Measurements from ENCODE around the gene FNIP1.
"Not testable (repeated sequence)": the region's sequence is repeated elsewhere in the genome, so short reads cannot be mapped to it uniquely, and the experiment has no call there.

Gene FNIP1

DNA sequence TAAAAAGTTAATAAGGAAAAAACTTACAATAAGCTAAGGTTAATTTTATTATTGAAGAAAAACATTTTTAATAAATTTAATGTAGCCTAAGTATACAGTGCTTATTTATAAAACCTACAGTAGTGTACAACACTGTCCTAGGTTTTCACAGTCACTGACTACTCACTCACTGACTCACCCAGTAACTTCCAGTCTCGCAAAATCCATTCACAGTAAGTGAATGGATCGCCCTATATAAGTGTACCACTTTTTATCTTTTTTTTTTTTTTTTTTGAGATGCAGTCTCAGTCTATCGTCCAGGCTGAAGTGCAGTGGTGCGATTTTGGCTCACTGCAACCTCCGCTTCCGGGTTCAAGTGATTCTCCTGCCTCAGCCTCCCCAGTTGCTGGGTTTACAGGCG, 47.7 kb downstream of the FNIP1 start:
- DNase-seq, result no peak

DNA sequence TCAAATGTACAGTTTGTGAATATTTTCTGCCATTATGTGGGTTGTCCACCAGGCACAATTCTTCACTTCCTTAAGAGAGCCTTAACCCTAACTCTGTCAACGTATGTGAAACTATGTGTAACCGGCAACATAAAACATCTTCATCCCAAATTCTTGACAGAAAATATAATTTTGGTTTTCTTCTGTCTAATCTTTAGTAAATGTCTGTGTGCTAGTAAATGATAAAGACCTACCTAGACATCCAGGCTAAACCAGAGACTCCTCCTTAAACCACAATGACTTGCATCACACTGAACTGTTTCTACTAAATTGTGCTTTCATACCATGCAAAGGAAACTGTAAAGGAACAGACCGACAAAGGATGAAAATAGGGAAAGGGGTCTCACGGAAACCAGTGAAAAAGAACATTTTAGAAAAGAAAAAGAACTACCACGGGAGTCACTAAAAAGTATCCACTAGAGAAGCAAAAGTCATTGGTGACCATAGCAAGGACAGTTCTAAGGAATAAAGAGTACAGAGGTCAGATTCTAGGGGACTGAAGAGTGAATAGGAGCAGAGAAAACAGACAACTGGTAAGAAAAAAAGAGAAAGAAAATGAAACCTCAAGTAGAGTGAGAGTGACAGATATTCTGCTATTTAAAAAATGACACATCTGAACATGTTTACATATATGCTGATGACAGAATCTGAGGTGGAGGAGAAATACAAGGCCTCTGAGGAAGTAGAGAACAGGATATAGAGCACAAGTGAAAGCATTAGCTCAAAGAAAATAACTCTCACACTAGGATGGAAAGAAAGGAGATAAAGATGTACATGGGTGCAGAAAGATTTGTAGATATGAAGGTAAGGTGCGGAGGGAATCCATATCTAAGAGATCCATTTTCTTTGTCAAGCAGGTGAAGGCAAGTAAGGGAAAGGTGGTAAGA, 49.4 kb downstream of the FNIP1 start:
- DNase-seq, result no peak

DNA sequence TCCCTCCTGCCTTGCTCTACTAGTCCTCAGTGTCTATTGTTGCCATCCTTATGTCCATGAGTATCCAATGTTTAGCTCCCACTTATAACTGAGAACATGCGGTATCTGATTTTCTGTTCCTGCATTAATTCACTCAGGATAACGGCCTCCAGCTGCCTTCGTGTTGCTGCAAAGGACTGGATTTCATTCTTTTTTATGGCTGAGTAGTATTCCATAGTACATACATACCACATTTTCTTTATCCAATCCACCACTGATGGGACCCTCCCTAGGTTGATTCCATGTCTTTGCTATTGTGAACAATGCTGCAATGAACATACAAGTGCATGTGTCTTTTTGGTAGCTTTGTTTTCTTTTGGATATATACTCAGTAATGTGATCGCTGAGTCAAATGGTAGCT, 50.4 kb downstream of the FNIP1 start:
- DNase-seq, result no peak

DNA sequence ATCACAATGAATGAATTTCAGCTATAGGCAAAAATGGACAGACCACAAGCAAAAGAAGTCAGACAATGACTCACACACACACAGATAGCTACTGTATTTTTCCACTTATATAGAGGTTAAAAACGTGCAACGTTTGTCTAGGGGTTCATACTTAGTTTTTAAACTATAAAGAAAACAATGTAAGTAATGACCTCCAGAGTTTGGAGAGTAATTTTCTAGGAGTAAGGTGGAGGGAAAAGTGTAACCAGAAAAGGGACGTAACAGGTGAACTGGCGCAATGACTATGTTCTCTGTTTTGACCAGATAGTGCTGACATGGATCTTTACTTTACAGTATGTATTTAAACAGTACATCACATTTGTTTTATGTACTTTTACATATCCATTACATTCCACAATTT, 51.1 kb downstream of the FNIP1 start:
- DNase-seq, result no peak

DNA sequence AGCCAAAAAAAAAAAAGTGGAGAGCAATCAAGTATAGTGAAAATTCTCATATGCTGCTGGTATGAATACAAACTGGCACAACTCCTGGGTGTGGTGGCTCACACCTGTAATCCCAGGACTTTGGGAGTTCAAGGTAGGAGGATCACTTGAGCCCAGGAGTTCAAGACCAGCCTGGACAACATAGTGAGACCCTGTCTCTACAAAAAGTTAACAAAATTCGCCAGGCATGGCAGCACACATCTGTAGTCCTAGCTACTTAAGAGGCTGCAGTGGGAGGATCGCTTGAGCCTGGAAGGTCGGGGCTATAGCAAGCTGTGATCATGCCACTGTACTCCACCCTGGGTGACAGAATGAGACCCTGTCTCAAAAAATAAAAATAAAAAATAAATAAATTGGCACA, 51.7 kb downstream of the FNIP1 start:
- DNase-seq, result no peak

DNA sequence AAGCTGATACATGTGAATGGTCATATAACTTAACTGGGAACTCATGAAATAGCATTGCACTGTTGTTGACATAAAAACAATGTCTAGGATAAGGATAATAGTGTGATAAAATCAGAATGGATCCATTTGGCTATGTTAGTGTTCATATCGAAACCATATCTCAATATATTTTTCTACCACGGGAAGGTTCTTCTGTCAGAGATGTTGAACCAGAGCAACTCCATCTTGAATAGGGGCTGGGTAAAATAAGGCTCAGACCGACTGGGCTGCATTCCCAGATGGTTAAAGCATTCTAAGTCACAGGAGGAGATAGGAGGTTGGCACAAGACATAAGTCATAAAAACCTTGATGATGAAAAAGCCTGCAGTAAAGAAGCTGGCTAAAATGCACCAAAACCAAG, 56.3 kb downstream of the FNIP1 start:
- DNase-seq, result no peak

DNA sequence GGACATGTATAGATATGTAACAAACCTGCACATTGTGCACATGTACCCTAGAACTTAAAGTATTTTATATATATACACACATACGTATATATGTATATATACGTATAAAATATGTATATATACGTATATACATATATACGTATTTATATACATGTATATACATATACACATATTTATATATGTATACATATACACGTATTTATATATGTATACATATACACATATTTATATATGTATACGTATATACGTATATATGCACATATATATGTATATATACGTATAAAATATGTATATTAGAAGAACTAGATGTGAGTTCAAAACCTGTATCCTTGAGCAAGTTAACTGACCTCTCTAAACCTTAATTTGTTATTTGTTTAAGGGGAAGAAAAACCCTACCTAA, 61.4 kb downstream of the FNIP1 start:
- DNase-seq, result no peak

DNA sequence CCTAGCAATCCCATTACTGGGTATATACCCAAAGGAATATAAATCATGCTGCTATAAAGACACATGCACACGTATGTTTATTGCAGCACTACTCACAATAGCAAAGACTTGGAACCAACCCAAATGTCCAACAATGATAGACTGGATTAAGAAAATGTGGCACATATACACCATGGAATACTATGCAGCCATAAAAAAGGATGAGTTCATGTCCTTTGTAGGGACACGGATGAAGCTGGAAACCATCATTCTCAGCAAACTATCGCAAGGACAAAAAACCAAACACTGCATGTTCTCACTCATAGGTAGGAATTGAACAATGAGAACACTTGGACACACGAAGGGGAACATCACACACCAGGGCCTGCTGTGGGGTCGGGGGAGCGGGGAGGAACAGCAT, 61.9 kb downstream of the FNIP1 start:
- DNase-seq, result not testable (repeated sequence)

DNA sequence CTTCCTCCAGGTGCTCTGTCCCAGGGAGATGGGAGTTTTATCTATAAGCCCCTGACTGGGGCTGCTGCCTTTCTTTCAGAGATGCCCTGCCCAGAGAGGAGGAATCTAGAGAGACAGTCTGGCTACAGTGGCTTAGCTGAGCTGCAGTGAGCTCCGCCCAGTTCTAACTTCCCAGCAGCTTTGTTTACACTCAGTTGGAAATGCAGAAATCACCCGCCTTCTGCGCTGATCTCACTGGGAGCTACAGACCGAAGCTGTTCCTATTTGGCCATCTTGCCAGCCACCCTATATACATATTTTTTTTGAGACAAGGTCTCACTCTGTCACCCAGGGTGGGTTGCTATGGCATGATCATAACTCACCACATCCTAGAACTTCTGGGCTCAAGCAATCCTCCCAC, 67.5 kb downstream of the FNIP1 start:
- not testable (repeated sequence) for DNase-seq

DNA sequence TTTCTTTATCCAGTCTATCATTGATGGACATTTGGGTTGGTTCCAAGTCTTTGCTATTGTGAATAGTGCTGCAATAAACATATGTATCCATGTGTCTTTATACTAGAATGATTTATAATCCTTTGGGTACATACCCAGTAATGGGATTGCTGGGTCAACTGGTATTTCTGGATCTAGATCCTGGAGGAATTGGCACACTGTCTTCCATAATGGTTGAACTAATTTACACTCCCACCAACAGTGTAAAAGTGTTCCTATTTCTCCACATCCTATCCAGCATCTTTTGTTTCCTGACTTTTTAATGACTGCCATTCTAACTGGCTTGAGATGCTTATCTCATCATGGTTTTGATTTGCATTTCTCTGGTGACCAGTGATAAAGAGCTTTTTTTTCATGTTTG, 72.7 kb downstream of the FNIP1 start:
- not testable (repeated sequence) for DNase-seq

DNA sequence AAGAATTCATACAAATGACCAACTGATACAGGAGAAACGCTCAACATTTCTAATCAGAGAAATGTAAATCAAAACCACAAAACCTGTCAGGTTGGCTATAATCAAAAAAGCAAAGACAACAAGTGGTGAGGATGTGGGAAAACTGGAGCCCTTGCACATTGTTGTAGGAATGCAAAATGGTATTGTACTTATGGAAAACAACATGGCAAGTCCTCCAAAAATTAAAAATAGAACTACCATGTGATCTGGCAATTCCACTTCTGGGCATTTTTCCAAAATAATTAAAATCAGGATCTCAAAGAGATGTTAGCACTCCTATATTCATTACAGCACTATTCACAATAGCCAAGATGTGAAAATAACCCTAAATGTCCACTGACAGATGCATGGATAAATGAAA, 76.1 kb downstream of the FNIP1 start:
- no peak for DNase-seq

DNA sequence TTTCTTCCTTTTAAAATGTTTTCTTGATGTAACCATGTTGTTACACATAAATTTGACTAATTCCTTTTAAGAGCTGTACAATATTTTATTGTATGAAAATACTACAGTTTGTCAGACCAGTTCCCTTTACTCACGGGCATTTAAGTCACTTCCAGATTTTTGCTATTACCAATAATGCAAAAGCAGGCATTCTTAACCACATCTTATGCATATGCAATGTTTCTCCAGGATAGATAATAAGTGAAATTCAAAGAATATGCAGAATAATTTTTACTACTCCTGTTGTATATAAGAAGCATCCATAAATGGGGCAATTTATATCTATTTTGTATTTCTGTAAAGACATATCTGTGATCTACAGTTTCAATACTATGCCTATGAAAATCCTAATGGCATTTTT, 77.3 kb downstream of the FNIP1 start:
- no peak for DNase-seq

DNA sequence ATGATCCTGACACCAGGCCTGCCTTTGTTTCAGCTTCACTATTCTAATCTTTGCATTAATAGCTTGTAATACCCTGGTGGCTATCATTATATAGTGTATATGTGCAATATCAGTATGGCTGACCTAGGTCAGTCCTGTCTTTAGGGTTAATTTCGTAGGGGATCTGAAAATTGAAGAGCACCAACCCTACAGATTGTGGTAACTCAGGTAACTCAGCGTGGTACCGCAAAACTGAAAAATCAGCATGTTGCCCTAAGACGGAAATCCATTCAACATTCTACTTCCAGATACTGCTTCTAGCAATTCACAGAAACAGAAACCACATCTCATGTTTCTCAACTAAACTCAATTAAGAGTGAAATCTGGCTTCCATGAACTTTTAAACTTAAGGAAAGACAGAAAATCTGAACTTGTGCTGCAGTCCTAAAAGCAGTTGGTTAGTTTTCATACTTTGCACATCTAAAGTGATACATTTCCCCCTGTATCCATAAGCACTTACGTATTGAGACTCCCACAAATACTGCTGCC, 78.3 kb downstream of the FNIP1 start:
- DNase-seq, result no peak

DNA sequence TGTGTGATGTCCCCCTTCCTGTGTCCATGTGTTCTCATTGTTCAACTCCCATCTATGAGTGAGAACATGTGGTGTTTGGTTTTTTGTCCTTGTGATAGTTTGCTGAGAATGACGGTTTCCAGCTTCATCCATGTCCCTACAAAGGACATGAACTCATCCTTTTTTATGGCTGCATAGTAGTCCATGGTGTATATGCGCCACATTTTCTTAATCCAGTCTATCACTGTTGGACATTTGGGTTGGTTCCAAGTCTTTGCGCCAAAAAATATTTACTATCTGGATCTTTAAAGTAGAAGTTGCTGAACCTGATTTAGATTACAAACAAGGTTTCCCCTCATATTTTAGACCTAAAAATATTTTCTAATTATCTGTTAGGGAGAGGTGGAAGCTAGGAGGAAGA, 79.7 kb downstream of the FNIP1 start:
- DNase-seq, result not testable (repeated sequence)

DNA sequence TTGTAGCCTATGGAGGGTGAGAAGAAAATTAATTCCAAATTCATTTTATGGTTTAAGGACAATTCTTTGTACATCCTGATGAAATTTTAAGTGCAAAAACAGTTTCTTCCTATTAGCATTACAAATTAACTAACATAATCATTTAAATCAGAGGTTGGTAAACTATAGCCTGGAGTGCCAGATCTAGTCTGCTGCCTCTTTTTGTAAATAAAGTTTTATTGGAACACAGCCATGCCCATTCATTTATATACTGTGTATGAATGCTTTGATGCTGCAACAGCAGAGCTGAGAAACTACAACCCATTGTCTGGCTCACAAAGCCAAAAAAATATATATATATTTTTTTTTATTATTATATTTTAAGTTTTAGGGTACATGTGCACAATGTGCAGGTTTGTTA, 80.2 kb downstream of the FNIP1 start:
- DNase-seq, result no peak

DNA sequence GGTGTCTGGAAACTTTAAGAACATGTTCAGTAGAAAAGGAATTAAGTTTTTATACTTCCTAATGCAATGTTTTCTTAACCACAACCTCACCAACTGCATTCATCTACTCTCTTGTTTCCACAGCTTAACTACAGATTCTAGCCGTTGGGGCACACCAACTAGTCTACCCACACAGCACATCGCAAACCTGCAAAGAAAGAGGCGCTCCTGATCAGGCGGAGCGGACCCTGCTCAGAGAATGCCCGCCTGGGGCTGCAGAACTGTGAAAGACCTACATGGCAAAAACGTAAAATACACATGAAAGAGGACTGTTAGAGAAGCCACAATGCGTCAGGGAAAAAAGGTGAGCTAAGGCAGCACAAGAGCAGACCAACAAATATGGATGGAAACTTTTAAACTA, 86.4 kb downstream of the FNIP1 start:
- DNase-seq, result no peak

DNA sequence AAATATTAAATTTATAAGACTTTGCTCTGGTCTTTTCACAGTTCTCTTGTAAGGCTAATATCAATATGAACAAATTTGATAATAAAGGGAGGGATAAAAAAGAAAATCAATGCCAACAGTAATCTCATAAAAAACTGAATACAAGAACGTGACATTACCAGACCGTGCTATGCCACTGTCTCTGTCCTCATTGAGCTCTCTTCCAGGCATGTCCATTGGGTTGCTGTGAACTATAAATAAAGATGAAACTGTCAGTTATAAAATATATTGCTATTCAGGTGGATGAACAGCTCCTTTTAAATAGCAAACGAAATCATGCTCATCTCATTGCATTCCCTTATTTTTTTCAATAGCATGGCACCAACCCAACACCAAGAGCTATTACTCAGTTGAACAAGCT, 87.8 kb downstream of the FNIP1 start:
- no peak for DNase-seq

DNA sequence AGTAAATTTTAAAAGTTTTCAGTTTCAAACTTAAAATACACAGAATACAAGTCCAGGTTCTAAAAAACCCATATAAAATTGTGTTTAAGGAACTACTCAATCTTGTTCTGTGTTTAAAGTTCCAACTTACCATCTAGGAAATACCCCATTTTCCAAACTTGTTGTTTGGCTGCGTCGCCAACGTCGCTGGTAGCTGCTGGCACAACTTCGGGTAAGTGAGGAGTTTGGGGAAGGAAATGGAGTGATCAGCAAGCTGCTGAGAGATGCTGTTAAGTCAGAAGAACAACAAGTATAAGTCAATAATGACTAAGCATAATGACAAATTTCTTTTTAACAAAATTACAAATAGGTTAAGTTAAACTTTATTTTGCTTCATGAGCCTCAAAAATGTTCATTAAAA, 90.5 kb downstream of the FNIP1 start:
- no peak for DNase-seq

DNA sequence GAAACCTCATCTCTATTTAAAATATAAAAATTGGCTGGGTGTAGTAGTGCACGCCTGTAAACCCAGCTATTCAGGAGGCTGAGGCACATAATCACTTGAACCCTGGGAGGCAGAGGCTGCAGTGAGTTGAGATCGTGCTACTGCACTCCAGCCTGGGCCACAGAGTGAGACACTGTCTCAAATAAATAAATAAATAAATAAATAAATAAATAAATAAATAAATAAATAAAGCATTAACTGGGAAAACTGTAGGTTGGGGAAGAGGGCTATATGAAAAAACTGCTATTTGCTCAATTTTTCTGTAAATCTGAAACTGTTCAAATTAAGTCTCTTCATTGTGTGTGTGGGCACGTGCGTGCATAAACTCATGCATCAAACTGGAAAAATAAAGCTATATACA, 101.9 kb downstream of the FNIP1 start:
- DNase-seq, result no peak

DNA sequence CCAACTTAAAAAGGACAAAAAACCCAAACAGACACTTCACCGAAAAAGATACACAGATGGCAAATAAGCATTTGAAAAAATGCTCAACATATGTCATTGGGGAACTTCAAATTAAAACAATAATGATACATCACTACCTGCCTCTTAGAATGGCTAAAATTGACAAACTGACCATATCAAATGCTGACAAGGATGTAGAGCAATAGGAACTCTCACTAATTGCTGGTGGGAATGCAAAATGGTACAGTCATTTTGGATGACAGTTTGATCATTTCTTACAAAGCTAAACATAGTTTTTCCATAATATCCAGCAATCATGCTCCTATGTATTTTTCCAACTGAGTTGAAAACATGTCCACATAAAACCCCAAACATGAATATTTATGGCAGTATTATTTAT, 102.9 kb downstream of the FNIP1 start:
- no peak for DNase-seq

DNA sequence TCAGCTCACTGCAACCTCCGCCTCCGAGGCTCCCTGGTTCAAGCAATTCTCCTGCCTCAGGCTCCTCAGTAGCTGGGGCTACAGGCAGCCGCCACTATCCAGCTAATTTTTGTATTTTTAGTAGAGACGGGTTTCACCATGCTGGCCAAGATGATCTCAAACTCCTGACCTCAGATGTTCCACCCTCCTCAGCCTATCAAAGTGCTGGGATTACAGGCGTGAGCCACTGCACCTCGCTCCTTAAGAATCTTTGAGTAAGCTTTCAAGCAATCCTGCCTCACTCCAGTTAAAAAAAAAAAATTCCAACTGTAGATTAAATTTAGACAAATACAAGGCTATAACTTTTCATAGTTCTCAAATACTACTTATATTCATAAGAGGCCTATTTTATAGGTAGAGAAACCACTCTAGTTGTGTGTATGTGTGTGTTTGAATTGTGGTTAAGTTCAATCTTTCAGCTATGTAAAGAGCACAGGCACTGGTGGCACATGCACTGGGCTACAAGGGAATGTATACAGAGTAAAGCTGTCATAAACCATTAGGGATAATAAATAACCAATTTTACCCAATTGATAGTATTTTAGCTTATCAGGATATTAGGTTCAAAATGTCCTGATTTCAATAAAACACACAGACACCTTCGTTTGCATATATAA, 111.2 kb downstream of the FNIP1 start:
- DNase-seq, result no peak

DNA sequence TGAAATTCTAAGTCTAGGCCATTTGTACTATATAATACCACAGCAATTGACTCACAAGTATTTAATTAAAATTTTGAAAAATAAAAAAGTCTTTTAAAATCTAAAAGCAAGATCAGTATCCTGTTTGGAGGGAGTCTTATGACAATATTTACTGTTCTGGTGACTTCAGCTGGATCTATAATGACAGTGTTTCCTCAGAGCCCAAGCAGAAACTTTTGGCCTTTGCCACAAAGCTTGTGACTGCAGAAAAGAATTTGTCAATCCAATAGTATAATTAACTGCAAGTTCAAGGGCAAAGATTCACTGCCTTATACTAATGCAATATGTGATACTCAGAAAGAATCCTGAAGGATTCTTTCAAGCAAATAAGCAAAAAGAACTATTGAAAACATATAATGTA, 112.2 kb downstream of the FNIP1 start:
- DNase-seq, result no peak

DNA sequence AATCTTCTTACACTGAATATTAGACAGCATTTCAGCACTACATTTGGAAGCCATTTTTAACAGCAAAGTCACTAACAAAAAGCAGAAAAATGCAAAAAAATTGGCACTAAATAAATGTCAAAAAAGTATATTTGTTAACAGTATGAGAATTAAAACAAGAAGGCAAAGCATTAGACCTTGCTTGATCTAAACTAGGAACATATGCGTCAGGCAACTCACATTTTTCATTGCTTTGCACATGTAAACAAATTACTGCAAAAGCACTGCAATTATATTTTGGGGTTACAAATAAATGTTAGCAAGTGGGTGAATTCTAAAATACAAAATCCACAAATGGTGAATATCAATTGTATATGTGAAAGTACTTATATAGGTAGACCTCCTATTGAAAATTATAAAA, 112.8 kb downstream of the FNIP1 start:
- DNase-seq, result no peak

DNA sequence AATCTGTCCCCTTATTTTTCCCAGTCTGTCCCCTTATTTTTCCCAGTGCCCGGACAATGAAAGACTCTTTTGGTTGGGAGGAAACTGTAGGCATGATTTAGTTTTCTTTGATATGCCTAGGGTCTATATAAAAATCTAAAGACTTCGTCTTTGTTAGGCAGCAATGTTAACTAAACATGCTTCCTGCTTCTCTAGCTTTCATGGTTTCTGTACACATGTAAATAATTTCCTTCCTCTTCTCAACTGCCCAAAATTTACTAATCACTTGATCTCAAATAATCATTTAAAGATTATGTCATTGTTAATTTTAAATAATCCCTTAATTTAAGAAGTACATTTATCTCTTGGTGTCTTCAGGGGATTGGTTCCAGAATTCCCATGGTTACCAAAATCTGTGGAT, 114.0 kb downstream of the FNIP1 start:
- DNase-seq, result no peak
